Small intestine (tissue), 7 donors: ENCODE measurements around the gene KRTAP12-3. TPM values are rescaled to one million over a fixed set of nuclear protein-coding genes. Genes with fewer than 3 reads are reported as not detected.
"Not testable (repeated sequence)": the region's sequence is repeated elsewhere in the genome, so short reads cannot be mapped to it uniquely, and the experiment has no call there.

Source experiments
- DNase-seq, 2 donors: peaks; one replicate each; pipeline versions ENCODE4 v3.0.0 to v3.0.0-alpha.2; 2013
- FAIRE-seq: peaks from 2 replicates; lab custom pipeline; 2012; peaks lifted over from hg19 to GRCh38; lab: Jason Lieb, UNC
- H3K27ac ChIP-seq, 3 donors: one replicate each; pipeline ENCODE4 v1.5.1; 2013; ENCODE audit warnings: low read length in 2 of 3, mild to moderate bottlenecking in 2 of 3, control low read depth in 1 of 3, inconsistent platforms in 1 of 3, low read depth in 1 of 3, moderate library complexity in 1 of 3
- H3K27me3 ChIP-seq, 3 donors: one replicate each; pipeline ENCODE4 v1.6.1; 2013; ENCODE audit warnings: low read length in 3 of 3, inconsistent platforms in 1 of 3; ENCODE audit not compliant: control insufficient read depth in 3 of 3, insufficient read depth in 3 of 3
- H3K36me3 ChIP-seq, 3 donors: one replicate each; pipeline ENCODE4 v1.6.1; 2013; ENCODE audit warnings: low read length in 3 of 3, inconsistent platforms in 1 of 3, low read depth in 1 of 3, mild to moderate bottlenecking in 1 of 3, moderate library complexity in 1 of 3; ENCODE audit not compliant: control insufficient read depth in 3 of 3, insufficient read depth in 2 of 3
- H3K4me1 ChIP-seq, 3 donors: one replicate each; pipeline ENCODE4 v1.6.1; 2013; ENCODE audit warnings: low read length in 2 of 3, inconsistent platforms in 1 of 3, low read depth in 1 of 3, mild to moderate bottlenecking in 1 of 3, moderate library complexity in 1 of 3; ENCODE audit not compliant: control insufficient read depth in 3 of 3, insufficient read depth in 2 of 3
- H3K4me3 ChIP-seq, 3 donors: one replicate each; pipeline ENCODE4 v1.5.1; 2013; ENCODE audit warnings: low read length in 3 of 3, control low read depth in 1 of 3, inconsistent platforms in 1 of 3, low read depth in 1 of 3, mild to moderate bottlenecking in 1 of 3, moderate library complexity in 1 of 3
- H3K9me3 ChIP-seq, 2 donors: one replicate each; pipeline ENCODE4 v1.6.1; 2013; ENCODE audit warnings: low read depth in 1 of 2, low read length in 1 of 2; ENCODE audit not compliant: control insufficient read depth in 2 of 2, insufficient read depth in 1 of 2
- WGBS, 3 donors: extraction: QIAGEN DNeasy Blood & Tissue Kit; methylation state at CpG; one replicate each; pipeline ENCODE4 v1.1.7; 2013; 5-methylcytosine and 5-hydroxymethylcytosine counted together
- polyA plus RNA-seq, 4 donors: library from polyadenylated mRNA; stranded (reverse) in 3 of 4; unstranded in 1 of 4; fragments of 200-250 nt in 3 of 4; fragments of 120-200 nt in 1 of 4; gene quantifications; one replicate each; pipeline versions ENCODE4 v1.2.1 to v1.2.3, GENCODE V29; 2013
- donor health status: healthy with polysubstance abuse.
- donor health status: control.
- donor health status: control.
- donor health status: Bipolar disorder and iron deficiency.
- donor health status: healthy.

KRTAP12-3 gene
- polyA plus RNA-seq, 4 donors: not detected

- no peaks in the 10 kb centered on the region for H3K27me3 ChIP-seq
- H3K9me3 ChIP-seq: peaks cover 0 to 12% of the 10 kb centered on the region in 2 donors
- DNase-seq: peak in 1 of 2 donors; percentile 5
- H3K27ac ChIP-seq: no peak overlapping the region
- 56 to 90% (median 62%) methylated on average over 2 of the region's 2 CpGs for WGBS, 3 donors
- no peaks in the 10 kb centered on the region for H3K4me1 ChIP-seq
- no peak for FAIRE-seq
- no peaks in the 10 kb centered on the region for H3K36me3 ChIP-seq
- H3K4me3 ChIP-seq: no peak overlapping the region
These were observed 27.3 kb upstream of the KRTAP12-3 start for GRCh38 chr21:44630440-44630839.

- Histone ChIP-seq H3K4me1 (no peaks in the 10 kb centered on the region), H3K27me3 (no peaks in the 10 kb centered on the region), H3K27ac (no peak overlapping the region), H3K4me3 (no peak overlapping the region), H3K9me3 (peaks cover 0 to 12% of the 10 kb centered on the region in 2 donors), H3K36me3 (no peaks in the 10 kb centered on the region)
- WGBS, 3 donors: 76 to 91% (median 82%) methylated on average over 1 of the region's 1 CpG
- no peak for FAIRE-seq
- DNase-seq: no peak
These were observed 25.7 kb upstream of the KRTAP12-3 start for GRCh38 chr21:44632067-44632466.

DNA sequence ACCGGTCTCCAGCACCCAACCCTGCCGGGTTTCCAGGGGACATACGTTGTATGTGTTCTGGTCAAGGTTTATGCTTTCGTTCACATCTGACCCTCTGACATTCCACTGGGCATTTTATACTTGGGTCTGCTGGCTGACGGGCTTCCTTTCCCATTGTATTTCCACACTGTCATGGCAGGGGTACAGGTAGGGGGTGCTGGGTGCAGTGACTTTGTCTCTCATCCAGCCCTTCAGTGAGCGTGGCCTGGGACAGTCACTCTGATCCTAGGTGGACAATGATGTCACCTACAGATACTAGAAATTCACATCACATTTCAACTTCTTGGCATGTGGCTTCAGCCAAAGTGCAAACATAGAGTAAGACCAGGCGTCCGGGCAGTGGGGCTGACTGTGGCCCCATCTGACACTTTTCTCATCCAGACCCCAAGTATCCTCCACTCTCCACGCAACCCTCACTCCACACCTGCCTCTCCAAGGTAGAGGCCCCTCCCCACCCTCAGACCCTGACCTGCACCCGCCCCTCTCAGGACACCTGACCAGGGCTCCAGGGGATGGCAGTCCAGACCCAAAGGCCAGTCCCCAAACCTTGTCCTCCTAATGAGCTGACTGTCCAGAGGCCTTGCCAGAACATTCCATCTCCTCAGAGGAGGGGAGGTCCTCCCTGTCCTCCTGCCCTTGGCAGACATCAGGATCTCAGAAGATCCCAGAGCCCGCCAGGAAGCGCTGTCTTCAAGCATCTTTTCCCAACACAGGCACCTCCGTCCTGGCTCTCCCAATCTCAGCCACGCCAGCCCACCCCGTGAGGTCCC is 21.3 kb upstream of the KRTAP12-3 start:
- Histone ChIP-seq H3K9me3 (peaks cover 0 to 7% of the 10 kb centered on the region in 2 donors), H3K27ac (no peak overlapping the region), H3K4me3 (no peak overlapping the region), H3K27me3 (no peaks in the 10 kb centered on the region), H3K36me3 (no peaks in the 10 kb centered on the region), H3K4me1 (no peaks in the 10 kb centered on the region)
- FAIRE-seq (no peak), DNase-seq (no peak)
- 74 to 82% (median 80%) methylated on average over 15 of the region's 15 CpGs for WGBS, 3 donors

DNA sequence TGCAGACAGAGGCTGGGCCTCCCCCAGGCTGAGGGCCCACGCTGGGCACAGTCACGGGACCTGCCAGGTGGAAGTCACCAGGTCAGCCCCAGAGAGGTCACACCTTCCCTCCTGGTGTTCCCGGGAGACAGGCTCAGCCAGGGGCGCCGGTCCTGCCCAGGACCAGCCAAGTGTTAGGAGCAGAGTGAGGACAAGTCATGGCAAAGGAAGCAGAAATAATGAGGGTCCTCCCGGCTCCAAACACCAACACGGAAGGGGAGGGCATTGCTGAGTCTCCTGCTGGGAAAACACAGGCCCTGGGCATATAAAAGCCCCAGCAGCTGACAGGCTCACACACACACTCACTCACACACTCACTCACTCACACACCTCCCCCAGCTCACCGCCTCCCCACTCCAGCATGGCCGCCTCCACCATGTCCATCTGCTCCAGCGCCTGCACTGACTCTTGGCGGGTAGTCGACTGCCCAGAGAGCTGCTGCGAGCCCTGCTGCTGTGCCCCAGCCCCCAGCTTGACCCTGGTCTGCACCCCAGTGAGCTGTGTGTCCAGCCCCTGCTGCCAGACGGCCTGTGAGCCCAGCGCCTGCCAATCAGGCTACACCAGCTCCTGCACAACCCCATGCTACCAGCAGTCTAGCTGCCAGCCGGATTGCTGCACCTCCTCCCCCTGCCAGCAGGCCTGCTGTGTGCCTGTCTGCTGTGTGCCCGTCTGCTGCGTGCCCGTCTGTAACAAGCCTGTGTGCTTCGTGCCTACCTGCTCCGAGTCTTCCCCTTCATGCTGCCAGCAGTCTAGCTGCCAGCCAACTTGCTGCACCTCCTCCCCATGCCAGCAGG is 20.5 kb upstream of the KRTAP12-3 start, which contains the start of gene KRTAP10-10:
Gene KRTAP10-10 (plus strand): TSS at position 339 of the 833 bp plus-strand sequence. CDS start 62 bp downstream, at position 401.
- Histone ChIP-seq H3K36me3 (no peaks in the 10 kb centered on the region), H3K27me3 (no peaks in the 10 kb centered on the region), H3K27ac (no peak within 1 kb of the TSS), H3K9me3 (peaks cover 0 to 5% of the 10 kb centered on the region in 2 donors), H3K4me1 (no peaks in the 10 kb centered on the region), H3K4me3 (no peak within 1 kb of the TSS)
- FAIRE-seq (no peak), DNase-seq (no peak)
- WGBS, 3 donors: 50 to 58% (median 54%) methylated on average over 11 to 21 of the region's 21 CpGs

GRCh38 chr21:44637851-44638348 is 19.8 kb upstream of the KRTAP12-3 start:
- H3K27me3 ChIP-seq, DNase-seq, H3K4me3 ChIP-seq, H3K27ac ChIP-seq, H3K4me1 ChIP-seq, FAIRE-seq, H3K36me3 ChIP-seq, H3K9me3 ChIP-seq: not testable (repeated sequence)
- WGBS, 3 donors: 52 to 62% (median 58%) methylated on average over 11 to 12 of the region's 12 CpGs

DNA sequence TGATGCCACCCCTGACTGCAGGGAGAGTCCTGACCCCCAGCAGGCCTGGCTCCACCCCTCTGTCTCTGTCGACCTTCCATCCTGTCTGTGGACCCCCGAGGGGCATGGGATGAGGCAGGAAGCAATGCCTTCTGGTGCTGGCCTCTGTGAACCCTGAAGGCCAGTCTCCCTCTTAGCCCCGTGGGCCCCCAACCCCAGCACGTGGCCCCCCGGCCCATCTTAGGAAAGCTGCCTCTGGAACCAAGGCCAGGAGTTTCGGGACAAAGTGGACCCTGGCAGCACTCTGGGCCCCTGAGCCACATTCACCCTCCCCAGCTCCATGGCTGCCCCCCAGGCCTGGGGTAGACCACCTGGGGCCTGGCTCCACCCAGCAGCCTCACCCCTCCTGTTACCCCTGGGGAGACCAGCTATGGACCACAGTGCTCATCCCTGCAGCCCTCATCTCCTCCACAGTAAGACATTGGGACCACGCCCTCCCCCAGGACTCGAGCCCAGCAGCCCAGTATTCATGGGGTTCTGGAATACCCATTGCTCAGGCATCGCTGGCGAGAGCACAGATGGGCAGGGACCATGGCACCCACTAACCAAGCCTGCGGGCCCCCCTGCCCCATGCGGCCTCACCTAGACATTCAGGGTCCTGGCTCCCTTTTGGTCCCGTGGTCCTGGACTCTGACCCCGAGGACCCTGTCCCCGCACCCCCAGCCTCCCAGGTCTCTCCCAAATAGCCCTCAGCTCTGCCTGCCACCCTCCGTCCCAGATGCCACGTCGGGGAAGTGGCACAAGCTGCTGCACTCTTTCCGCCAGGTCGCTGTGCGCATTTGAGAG is 19.0 kb upstream of the KRTAP12-3 start:
- not testable (repeated sequence) for H3K4me1 ChIP-seq, H3K4me3 ChIP-seq, H3K27ac ChIP-seq, FAIRE-seq, H3K36me3 ChIP-seq, H3K27me3 ChIP-seq, H3K9me3 ChIP-seq, DNase-seq
- 77 to 89% (median 79%) methylated on average over 16 to 21 of the region's 21 CpGs for WGBS, 3 donors

- DNase-seq: no peak
- H3K27ac ChIP-seq: no peak overlapping the region
- no peaks in the 10 kb centered on the region for H3K27me3 ChIP-seq
- H3K4me3 ChIP-seq: no peak overlapping the region
- WGBS, 3 donors: 81 to 84% (median 84%) methylated on average over 12 of the region's 12 CpGs
- H3K36me3 ChIP-seq: no peaks in the 10 kb centered on the region
- FAIRE-seq: no peak
- no peaks in the 10 kb centered on the region for H3K4me1 ChIP-seq
- peaks cover 0 to 9% of the 10 kb centered on the region in 2 donors for H3K9me3 ChIP-seq
These were observed 18.4 kb upstream of the KRTAP12-3 start for GRCh38 chr21:44639331-44639655.

GRCh38 chr21:44640761-44641160 is 17.0 kb upstream of the KRTAP12-3 start:
- no peak for FAIRE-seq
- peaks cover 0 to 10% of the 10 kb centered on the region in 2 donors for H3K9me3 ChIP-seq
- DNase-seq: no peak
- 81 to 87% (median 81%) methylated on average over 5 of the region's 5 CpGs for WGBS, 3 donors
- H3K4me1 ChIP-seq: no peaks in the 10 kb centered on the region
- no peaks in the 10 kb centered on the region for H3K36me3 ChIP-seq
- H3K27me3 ChIP-seq: no peaks in the 10 kb centered on the region
- H3K4me3 ChIP-seq: no peak overlapping the region
- no peak overlapping the region for H3K27ac ChIP-seq
